IPS-20b (cell line): Measurements from ENCODE around the gene THSD7A.

ENCODE experiments used
- H3K27ac ChIP-seq: one replicate; pipeline ENCODE4 v1.5.1; 2013; ENCODE audit warnings: low read length
- H3K27me3 ChIP-seq: 2 replicates; pipeline ENCODE4 v1.6.1; 2013; ENCODE audit warnings: mild to moderate bottlenecking, low read length, inconsistent platforms; ENCODE audit not compliant: insufficient read depth
- H3K36me3 ChIP-seq: 2 replicates; pipeline ENCODE4 v1.6.1; 2013; ENCODE audit warnings: low read depth, mild to moderate bottlenecking, inconsistent platforms, low read length, moderate library complexity; ENCODE audit not compliant: insufficient read depth
- H3K4me1 ChIP-seq: 2 replicates; pipeline ENCODE4 v1.6.1; 2013; ENCODE audit warnings: mild to moderate bottlenecking, control low read depth, inconsistent platforms, low read length, moderate library complexity; ENCODE audit not compliant: insufficient read depth
- H3K4me3 ChIP-seq: 2 replicates; pipeline ENCODE4 v1.5.1; 2013; ENCODE audit warnings: mild to moderate bottlenecking, low read length, inconsistent platforms
- H3K9ac ChIP-seq: 2 replicates; pipeline ENCODE4 v1.6.1; 2013; ENCODE audit warnings: low read depth, mild to moderate bottlenecking, inconsistent platforms, low read length, moderate library complexity
- H3K9me3 ChIP-seq: 2 replicates; pipeline ENCODE4 v1.6.1; 2013; ENCODE audit warnings: mild to moderate bottlenecking, low read depth, low read length, inconsistent platforms; ENCODE audit not compliant: insufficient read depth

THSD7A gene

GRCh38 chr7:11835260-11835659, 3.3 kb upstream of the THSD7A start:
- Histone ChIP-seq H3K9ac (no peak overlapping the region), H3K4me3 (no peak overlapping the region), H3K27me3 (peaks cover 12% of the 10 kb centered on the region; the same call in 1 of the 2 replicates), H3K4me1 (no peaks in the 10 kb centered on the region; the same call in 1 of the 2 replicates), H3K36me3 (no peaks in the 10 kb centered on the region), H3K9me3 (no peaks in the 10 kb centered on the region), H3K27ac (no peak overlapping the region)

GRCh38 chr7:11833431-11833830, 1.4 kb upstream of the THSD7A start:
- no peak overlapping the region for H3K27ac ChIP-seq
- peaks cover 19% of the 10 kb centered on the region; the same call in 1 of the 2 replicates for H3K27me3 ChIP-seq
- H3K4me3 ChIP-seq: no peak overlapping the region
- no peaks in the 10 kb centered on the region for H3K9me3 ChIP-seq
- no peak overlapping the region for H3K9ac ChIP-seq
- no peaks in the 10 kb centered on the region for H3K36me3 ChIP-seq
- H3K4me1 ChIP-seq: peaks cover 3% of the 10 kb centered on the region; the same call in 1 of the 2 replicates

- Histone ChIP-seq H3K27ac (no peak overlapping the region), H3K4me1 (peaks cover 3% of the 10 kb centered on the region; the same call in 1 of the 2 replicates), H3K27me3 (peaks cover 19% of the 10 kb centered on the region; the same call in 1 of the 2 replicates), H3K36me3 (no peaks in the 10 kb centered on the region), H3K9ac (peak overlapping the region; percentile 60; the same call in 1 of the 2 replicates), H3K9me3 (no peaks in the 10 kb centered on the region), H3K4me3 (peak overlapping the region; percentile 82)
Measured at GRCh38 chr7:11831156-11831735, 752 bp downstream of the THSD7A start.

GRCh38 chr7:11830582-11831155, 1.3 kb downstream of the THSD7A start:
- no peaks in the 10 kb centered on the region for H3K36me3 ChIP-seq
- H3K9me3 ChIP-seq: no peaks in the 10 kb centered on the region
- H3K4me1 ChIP-seq: peaks cover 3% of the 10 kb centered on the region; the same call in 1 of the 2 replicates
- peak overlapping the region; percentile 60; the same call in 1 of the 2 replicates for H3K9ac ChIP-seq
- H3K4me3 ChIP-seq: peak overlapping the region; percentile 82
- no peak overlapping the region for H3K27ac ChIP-seq
- peaks cover 19% of the 10 kb centered on the region; the same call in 1 of the 2 replicates for H3K27me3 ChIP-seq

- no peaks in the 10 kb centered on the region for H3K9me3 ChIP-seq
- peaks cover 3% of the 10 kb centered on the region; the same call in 1 of the 2 replicates for H3K4me1 ChIP-seq
- H3K4me3 ChIP-seq: peak overlapping the region; percentile 82
- H3K36me3 ChIP-seq: no peaks in the 10 kb centered on the region
- H3K27me3 ChIP-seq: peaks cover 19% of the 10 kb centered on the region; the same call in 1 of the 2 replicates
- no peak overlapping the region for H3K27ac ChIP-seq
- no peak overlapping the region for H3K9ac ChIP-seq
Measured at GRCh38 chr7:11829954-11830353, 2.0 kb downstream of the THSD7A start.

GRCh38 chr7:11819947-11820346, 12.1 kb downstream of the THSD7A start:
- Histone ChIP-seq H3K9ac (no peak overlapping the region), H3K4me1 (peaks cover 5% of the 10 kb centered on the region; the same call in 1 of the 2 replicates), H3K27me3 (no peaks in the 10 kb centered on the region), H3K9me3 (no peaks in the 10 kb centered on the region), H3K4me3 (no peak overlapping the region), H3K27ac (no peak overlapping the region), H3K36me3 (no peaks in the 10 kb centered on the region)

GRCh38 chr7:11819271-11819670, 12.7 kb downstream of the THSD7A start:
- Histone ChIP-seq H3K27me3 (no peaks in the 10 kb centered on the region), H3K27ac (no peak overlapping the region), H3K4me1 (peaks cover 5% of the 10 kb centered on the region; the same call in 1 of the 2 replicates), H3K9me3 (no peaks in the 10 kb centered on the region), H3K4me3 (no peak overlapping the region), H3K9ac (no peak overlapping the region), H3K36me3 (no peaks in the 10 kb centered on the region)

GRCh38 chr7:11818281-11818680, 13.7 kb downstream of the THSD7A start:
- H3K4me3 ChIP-seq: no peak overlapping the region
- no peak overlapping the region for H3K27ac ChIP-seq
- H3K9ac ChIP-seq: no peak overlapping the region
- peaks cover 5% of the 10 kb centered on the region; the same call in 1 of the 2 replicates for H3K4me1 ChIP-seq
- no peaks in the 10 kb centered on the region for H3K9me3 ChIP-seq
- H3K27me3 ChIP-seq: no peaks in the 10 kb centered on the region
- H3K36me3 ChIP-seq: no peaks in the 10 kb centered on the region

GRCh38 chr7:11817111-11817740, 14.8 kb downstream of the THSD7A start:
- Histone ChIP-seq H3K27ac (no peak overlapping the region), H3K4me3 (no peak overlapping the region), H3K9me3 (no peaks in the 10 kb centered on the region), H3K4me1 (peaks cover 5% of the 10 kb centered on the region; the same call in 1 of the 2 replicates), H3K27me3 (no peaks in the 10 kb centered on the region), H3K36me3 (no peaks in the 10 kb centered on the region), H3K9ac (no peak overlapping the region)

GRCh38 chr7:11811709-11812108, 20.3 kb downstream of the THSD7A start:
- Histone ChIP-seq H3K9me3 (no peaks in the 10 kb centered on the region), H3K27ac (no peak overlapping the region), H3K36me3 (no peaks in the 10 kb centered on the region)

GRCh38 chr7:11810043-11810625, 21.9 kb downstream of the THSD7A start:
- Histone ChIP-seq H3K4me3 (no peak overlapping the region), H3K9me3 (no peaks in the 10 kb centered on the region), H3K9ac (no peak overlapping the region)

More at GRCh38 chr7:11811709-11812108, 20.3 kb downstream of the THSD7A start:
- Histone ChIP-seq H3K4me1 (0 out of 2 replicates have a peak, but pooled peaks cover under 1% of the 10 kb centered on the region), H3K9ac (no peak overlapping the region), H3K27me3 (no peaks in the 10 kb centered on the region), H3K4me3 (no peak overlapping the region)

More at GRCh38 chr7:11810043-11810625, 21.9 kb downstream of the THSD7A start:
- Histone ChIP-seq H3K27me3 (no peaks in the 10 kb centered on the region), H3K27ac (no peak overlapping the region), H3K4me1 (no peaks in the 10 kb centered on the region), H3K36me3 (no peaks in the 10 kb centered on the region)
